ENCODE measurements around the gene TMEM42.
"Not testable (repeated sequence)": the region's sequence is repeated elsewhere in the genome, so short reads cannot be mapped to it uniquely, and the experiment has no call there.

The TMEM42 gene

DNA sequence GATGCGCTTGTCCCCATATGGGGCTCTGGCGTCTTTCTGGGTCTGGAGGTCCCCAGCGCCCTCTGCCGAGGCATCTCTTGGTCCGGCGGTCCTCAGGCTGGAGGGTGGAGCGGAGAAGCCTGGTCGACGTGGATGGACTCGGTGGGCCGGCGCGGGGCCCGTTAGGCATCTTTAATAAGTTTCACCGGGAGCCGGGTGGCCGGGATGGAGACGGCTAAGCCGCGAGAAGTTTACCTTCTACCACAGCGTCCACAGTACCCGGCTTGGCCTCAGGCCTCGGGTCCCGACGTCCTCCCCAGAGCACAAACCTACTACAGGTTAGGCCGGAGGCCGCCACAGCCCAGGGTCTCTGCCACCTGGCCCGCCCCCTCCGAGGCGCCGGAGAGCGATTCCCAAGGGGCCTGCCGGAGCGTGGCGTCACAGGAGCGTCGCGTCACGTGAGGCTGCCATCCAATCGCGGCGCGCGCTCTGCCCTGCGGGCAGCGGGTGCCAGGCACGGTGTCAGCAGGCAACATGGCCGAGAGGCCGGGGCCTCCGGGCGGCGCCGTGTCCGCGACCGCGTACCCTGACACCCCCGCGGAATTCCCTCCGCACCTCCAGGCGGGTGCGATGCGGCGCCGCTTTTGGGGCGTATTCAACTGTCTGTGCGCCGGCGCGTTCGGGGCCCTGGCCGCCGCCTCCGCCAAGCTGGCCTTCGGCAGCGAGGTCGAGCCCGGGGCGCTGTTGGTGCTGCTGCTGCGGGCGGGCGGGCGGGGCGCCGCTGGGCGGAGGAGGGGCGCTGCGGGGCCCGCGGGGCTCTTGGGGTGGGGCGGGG, at the start of gene TMEM42:
TMEM42 (plus strand) TSS at position 501 of the 814 bp plus-strand sequence; CDS start at position 514, 13 bp downstream.
- Histone ChIP-seq H3K27ac (peak within 1 kb of the TSS; percentile 82), H3K9me3 (ENCODE audit: severe bottlenecking) (no peaks in the 10 kb centered on the region), H3K4me3 (ENCODE audit: low read depth, low read length) (peak within 1 kb of the TSS; percentile 76), H3K36me3 (peaks cover 3% of the 10 kb centered on the region; the same call in 1 of the 2 replicates), H3K27me3 (ENCODE audit: insufficient read depth, low read depth, severe bottlenecking) (no peaks in the 10 kb centered on the region)
- DNase-seq: peak; percentile 94
- TF ChIP-seq, protein P1, sequence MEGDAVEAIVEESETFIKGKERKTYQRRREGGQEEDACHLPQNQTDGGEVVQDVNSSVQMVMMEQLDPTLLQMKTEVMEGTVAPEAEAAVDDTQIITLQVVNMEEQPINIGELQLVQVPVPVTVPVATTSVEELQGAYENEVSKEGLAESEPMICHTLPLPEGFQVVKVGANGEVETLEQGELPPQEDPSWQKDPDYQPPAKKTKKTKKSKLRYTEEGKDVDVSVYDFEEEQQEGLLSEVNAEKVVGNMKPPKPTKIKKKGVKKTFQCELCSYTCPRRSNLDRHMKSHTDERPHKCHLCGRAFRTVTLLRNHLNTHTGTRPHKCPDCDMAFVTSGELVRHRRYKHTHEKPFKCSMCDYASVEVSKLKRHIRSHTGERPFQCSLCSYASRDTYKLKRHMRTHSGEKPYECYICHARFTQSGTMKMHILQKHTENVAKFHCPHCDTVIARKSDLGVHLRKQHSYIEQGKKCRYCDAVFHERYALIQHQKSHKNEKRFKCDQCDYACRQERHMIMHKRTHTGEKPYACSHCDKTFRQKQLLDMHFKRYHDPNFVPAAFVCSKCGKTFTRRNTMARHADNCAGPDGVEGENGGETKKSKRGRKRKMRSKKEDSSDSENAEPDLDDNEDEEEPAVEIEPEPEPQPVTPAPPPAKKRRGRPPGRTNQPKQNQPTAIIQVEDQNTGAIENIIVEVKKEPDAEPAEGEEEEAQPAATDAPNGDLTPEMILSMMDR (IDR thresholded peaks at IDR 0.05; ENCODE audit: low read depth, low read length): 0 out of 2 replicates have a peak, but pooled peaks have one; percentile 34

DNA sequence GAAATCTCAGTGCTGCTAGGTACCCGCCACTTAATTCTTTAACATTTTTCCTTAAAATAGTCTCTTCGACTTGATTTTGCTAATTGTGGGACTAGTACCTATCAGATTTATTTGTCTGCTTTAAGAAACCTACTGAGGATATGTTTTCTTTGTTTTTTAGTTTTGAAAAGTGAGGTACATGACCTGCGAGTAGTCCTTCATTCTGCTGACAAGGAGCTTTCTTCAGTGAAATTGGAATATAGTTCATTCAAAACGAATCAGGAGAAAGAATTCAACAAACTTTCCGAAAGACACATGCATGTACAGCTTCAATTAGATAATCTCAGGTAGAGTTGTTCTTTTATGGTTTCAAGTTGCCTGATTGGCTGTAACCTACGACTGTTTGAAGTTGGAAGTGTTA, 47.0 kb upstream of the TMEM42 start:
- H3K4me3 ChIP-seq (ENCODE audit: low read depth, low read length): no peak overlapping the region
- TF ChIP-seq, protein P1 (IDR thresholded peaks at IDR 0.05; ENCODE audit: low read depth, low read length): no peak
- H3K36me3 ChIP-seq: peaks cover 50% of the 10 kb centered on the region

DNA sequence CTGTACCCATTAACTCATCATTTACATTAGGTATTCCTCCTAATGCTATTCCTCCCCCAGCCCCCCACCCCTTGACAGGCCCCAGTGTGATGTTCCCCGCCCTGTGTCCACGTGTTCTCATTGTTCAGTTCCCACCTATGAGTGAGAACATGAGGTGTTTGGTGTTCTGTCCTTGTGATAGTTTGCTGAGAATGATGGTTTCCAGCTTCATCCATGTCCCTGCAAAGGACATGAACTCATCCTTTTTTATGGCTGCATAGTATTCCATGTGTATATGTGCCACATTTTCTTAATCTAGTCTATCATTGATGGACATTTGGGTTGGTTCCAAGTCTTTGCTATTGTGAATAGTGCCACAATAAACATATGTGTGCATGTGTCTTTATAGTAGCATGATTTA, 45.4 kb upstream of the TMEM42 start:
- not testable (repeated sequence) for H3K9me3 ChIP-seq (ENCODE audit: severe bottlenecking); H3K27me3 ChIP-seq (ENCODE audit: insufficient read depth, low read depth, severe bottlenecking); DNase-seq; H3K4me3 ChIP-seq (ENCODE audit: low read depth, low read length); H3K27ac ChIP-seq
- peaks cover 42% of the 10 kb centered on the region for H3K36me3 ChIP-seq

More for the DNA sequence above, 47.0 kb upstream of the TMEM42 start:
- Histone ChIP-seq H3K27me3 (ENCODE audit: insufficient read depth, low read depth, severe bottlenecking) (no peaks in the 10 kb centered on the region), H3K27ac (no peak overlapping the region), H3K9me3 (ENCODE audit: severe bottlenecking) (peaks cover 2% of the 10 kb centered on the region)
- no peak for DNase-seq

DNA sequence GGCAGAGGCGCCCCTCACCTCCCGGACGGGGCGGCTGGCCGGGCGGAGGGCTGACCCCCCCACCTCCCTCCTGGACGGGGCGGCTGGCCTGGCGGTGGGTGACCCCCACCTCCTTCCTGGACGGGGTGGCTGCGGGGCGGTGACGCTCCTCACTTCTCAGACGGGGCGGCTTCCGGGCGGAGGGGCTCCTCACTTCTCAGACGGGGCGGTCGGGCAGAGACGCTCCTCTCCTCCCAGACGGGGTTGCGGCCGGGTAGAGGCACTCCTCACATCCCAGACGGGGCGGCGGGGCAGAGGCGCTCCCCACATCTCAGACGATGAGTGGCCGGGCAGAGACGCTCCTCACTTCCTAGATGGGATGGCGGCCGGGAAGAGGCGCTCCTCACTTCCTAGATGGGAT, 40.5 kb upstream of the TMEM42 start:
- peaks cover 20% of the 10 kb centered on the region for H3K36me3 ChIP-seq

DNA sequence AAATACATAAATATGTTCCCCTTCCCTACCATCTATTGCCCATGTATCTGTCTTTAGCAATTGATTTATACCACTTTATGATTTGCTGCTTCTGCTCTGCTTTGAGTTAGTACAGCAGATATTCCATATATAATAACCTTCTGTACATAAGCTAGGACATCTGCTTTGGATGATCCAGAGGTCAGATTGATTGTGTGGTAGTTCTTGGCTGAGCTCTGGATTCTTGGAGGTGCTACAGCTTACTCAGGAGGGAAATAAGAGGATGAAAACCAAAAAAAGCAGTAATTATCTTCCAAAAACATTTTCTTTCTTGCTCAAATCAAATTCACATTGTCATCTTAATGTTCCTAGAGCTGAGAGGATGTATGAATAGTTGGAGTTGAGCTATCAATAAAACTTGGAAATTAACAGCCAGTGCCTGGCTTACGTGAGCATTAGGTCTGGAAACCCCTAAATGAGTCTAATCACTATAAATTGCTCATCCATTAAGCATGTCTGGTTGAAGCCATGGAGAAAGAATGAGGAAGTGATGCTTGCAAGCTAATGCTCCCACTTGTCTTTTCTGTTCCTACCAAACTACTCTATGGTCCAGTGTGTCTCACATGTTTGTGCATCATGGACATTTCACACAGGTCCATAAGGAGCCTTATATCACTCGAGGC, 36.3 kb upstream of the TMEM42 start:
- no peak for DNase-seq
- no peak overlapping the region for H3K4me3 ChIP-seq (ENCODE audit: low read depth, low read length)
- no peaks in the 10 kb centered on the region for H3K9me3 ChIP-seq (ENCODE audit: severe bottlenecking)
- H3K36me3 ChIP-seq: peaks cover 50% of the 10 kb centered on the region
- H3K27ac ChIP-seq: no peak overlapping the region
- H3K27me3 ChIP-seq (ENCODE audit: insufficient read depth, low read depth, severe bottlenecking): no peaks in the 10 kb centered on the region
- TF ChIP-seq, protein P1 (IDR thresholded peaks at IDR 0.05; ENCODE audit: low read depth, low read length): no peak

More for the DNA sequence above, 40.5 kb upstream of the TMEM42 start:
- not testable (repeated sequence) for H3K9me3 ChIP-seq (ENCODE audit: severe bottlenecking); H3K27ac ChIP-seq; DNase-seq; H3K27me3 ChIP-seq (ENCODE audit: insufficient read depth, low read depth, severe bottlenecking); H3K4me3 ChIP-seq (ENCODE audit: low read depth, low read length)

DNA sequence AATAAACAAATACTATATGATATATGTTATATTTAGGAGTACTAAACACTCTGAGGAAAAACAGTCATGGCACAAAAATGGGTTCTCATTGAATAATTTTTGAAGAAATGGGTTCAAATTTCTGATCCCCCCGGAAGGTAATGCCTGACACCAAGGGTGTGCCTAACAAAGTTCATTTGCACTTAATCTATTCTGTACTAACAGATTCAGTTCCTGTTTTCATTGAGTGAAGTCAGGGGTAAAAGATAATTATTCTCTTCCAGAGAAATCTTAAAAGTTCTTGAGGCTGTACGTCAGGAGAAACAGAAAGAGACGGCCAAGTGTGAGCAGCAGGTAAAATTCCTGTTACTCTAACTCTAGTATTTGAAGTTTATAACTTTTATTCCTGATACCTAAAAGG, 34.5 kb upstream of the TMEM42 start:
- no peak for DNase-seq
- peaks cover 68% of the 10 kb centered on the region for H3K36me3 ChIP-seq
- no peaks in the 10 kb centered on the region for H3K27me3 ChIP-seq (ENCODE audit: insufficient read depth, low read depth, severe bottlenecking)
- no peak overlapping the region for H3K27ac ChIP-seq
- H3K4me3 ChIP-seq (ENCODE audit: low read depth, low read length): no peak overlapping the region
- H3K9me3 ChIP-seq (ENCODE audit: severe bottlenecking): no peaks in the 10 kb centered on the region
- TF ChIP-seq, protein P1 (IDR thresholded peaks at IDR 0.05; ENCODE audit: low read depth, low read length): no peak

Data from WERI-Rb-1 (cell line).